HepG2 (cell line): Measurements from ENCODE around the gene SSBP2.

Experiments used
- JUN ChIP-seq: sonication (generic); formaldehyde crosslinking; IDR thresholded peaks from 2 replicates; pipeline ENCODE4 v1.4.0; 2020; ENCODE audit warnings: mild to moderate bottlenecking, missing genetic modification reagents
- PCBP2 ChIP-seq: fragments of 200-400 bp; formaldehyde crosslinking; optimal IDR thresholded peaks from 2 replicates; pipeline ENCODE3; 2018; ENCODE audit warnings: low read length, low read depth; ENCODE audit not compliant: poor library complexity, severe bottlenecking
- PRDM4 ChIP-seq: sonication (generic); formaldehyde crosslinking; IDR thresholded peaks from 2 replicates; pipeline ENCODE4 v1.9.0; 2021; ENCODE audit warnings: missing genetic modification reagents, borderline replicate concordance
- SP1 ChIP-seq, 2 experiments: fragments of 450-650 bp in 1 of 2; sonication (generic) in 1 of 2; formaldehyde crosslinking in 1 of 2; IDR thresholded peaks; 2 replicates each; pipeline versions ENCODE4 v1.4.0 to v1.6.1; 2016 to 2020; ENCODE audit warnings: missing genetic modification reagents in 1 of 2
- ZBTB3 ChIP-seq: sonication (generic); formaldehyde crosslinking; IDR thresholded peaks from 2 replicates; pipeline ENCODE4 v1.4.0; 2020; ENCODE audit warnings: low read depth, mild to moderate bottlenecking, moderate library complexity, missing genetic modification reagents, borderline replicate concordance
- ZNF224 ChIP-seq: sonication (generic); formaldehyde crosslinking; IDR thresholded peaks from 2 replicates; pipeline ENCODE4 v1.5.0; 2020; ENCODE audit warnings: mild to moderate bottlenecking, missing genetic modification reagents
- TF ChIP-seq, protein P1 (sequence below): IDR thresholded peaks from 2 replicates; pipeline ENCODE4 v1.6.1; 2016; ENCODE audit warnings: low read depth
- TF ChIP-seq, protein P2 (sequence below): sonication (generic); formaldehyde crosslinking; IDR thresholded peaks from 2 replicates; pipeline ENCODE4 v1.5.0; 2020; ENCODE audit warnings: mild to moderate bottlenecking, missing genetic modification reagents, moderate library complexity

DNA sequence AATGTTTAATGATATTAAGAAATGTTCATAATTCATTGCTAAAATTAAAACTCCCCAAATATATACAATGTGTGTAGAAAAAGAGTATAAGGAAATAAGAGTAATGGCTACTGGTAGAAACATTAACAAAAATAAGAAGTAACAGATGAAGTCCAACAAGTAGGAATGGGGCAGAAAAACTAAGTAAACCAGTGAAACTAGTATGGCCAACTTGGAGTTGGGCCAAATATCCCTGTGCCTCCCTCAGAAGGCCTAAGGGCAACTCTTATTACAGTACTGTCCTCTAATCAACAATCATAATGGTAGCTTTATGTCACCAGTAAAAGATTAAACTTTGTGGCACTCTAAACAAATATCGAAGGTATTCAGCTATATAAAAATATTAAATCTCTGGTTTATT, 93.5 kb downstream of the SSBP2 start:
- TF ChIP-seq JUN (CRISPR knock-in tag), result no peak
- TF ChIP-seq, protein P1, sequence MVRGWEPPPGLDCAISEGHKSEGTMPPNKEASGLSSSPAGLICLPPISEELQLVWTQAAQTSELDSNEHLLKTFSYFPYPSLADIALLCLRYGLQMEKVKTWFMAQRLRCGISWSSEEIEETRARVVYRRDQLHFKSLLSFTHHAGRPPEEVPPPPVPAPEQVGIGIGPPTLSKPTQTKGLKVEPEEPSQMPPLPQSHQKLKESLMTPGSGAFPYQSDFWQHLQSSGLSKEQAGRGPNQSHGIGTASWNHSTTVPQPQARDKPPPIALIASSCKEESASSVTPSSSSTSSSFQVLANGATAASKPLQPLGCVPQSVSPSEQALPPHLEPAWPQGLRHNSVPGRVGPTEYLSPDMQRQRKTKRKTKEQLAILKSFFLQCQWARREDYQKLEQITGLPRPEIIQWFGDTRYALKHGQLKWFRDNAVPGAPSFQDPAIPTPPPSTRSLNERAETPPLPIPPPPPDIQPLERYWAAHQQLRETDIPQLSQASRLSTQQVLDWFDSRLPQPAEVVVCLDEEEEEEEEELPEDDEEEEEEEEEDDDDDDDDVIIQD, result no peak
- no peak for TF ChIP-seq ZBTB3 (CRISPR knock-in tag)
- TF ChIP-seq, protein P2, sequence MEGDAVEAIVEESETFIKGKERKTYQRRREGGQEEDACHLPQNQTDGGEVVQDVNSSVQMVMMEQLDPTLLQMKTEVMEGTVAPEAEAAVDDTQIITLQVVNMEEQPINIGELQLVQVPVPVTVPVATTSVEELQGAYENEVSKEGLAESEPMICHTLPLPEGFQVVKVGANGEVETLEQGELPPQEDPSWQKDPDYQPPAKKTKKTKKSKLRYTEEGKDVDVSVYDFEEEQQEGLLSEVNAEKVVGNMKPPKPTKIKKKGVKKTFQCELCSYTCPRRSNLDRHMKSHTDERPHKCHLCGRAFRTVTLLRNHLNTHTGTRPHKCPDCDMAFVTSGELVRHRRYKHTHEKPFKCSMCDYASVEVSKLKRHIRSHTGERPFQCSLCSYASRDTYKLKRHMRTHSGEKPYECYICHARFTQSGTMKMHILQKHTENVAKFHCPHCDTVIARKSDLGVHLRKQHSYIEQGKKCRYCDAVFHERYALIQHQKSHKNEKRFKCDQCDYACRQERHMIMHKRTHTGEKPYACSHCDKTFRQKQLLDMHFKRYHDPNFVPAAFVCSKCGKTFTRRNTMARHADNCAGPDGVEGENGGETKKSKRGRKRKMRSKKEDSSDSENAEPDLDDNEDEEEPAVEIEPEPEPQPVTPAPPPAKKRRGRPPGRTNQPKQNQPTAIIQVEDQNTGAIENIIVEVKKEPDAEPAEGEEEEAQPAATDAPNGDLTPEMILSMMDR (CRISPR knock-in tag), result no peak
- no peak for TF ChIP-seq SP1 (IDR thresholded peaks at IDR 0.05)
- no peak for TF ChIP-seq SP1 (CRISPR knock-in tag; IDR thresholded peaks at IDR 0.05)
- no peak for TF ChIP-seq PRDM4
- no peak for TF ChIP-seq ZNF224
- no peak for TF ChIP-seq PCBP2
